Natural killer cell (primary cell): Measurements from ENCODE around the gene ZNF331. TPM values are rescaled to one million over a fixed set of nuclear protein-coding genes. Genes with fewer than 3 reads are reported as not detected.

Experiments used
- ATAC-seq, 3 donors: fragments of 150-1000 bp in 2 of 3; fragments of 200-7000 bp in 1 of 3; cut with Tn5 transposase; 1 replicate in 1 of 3; 2 replicates in 2 of 3; pipeline ENCODE4 v1.10.0; 2021; ENCODE audit warnings: mild to moderate bottlenecking in 2 of 3, moderate library complexity in 2 of 3
- DNase-seq, 2 donors: peaks; one replicate each; pipeline versions ENCODE4 v3.0.0 to v3.0.0-alpha.2; 2013 to 2021; ENCODE audit warnings: mixed read lengths in 1 of 2
- H3K27ac ChIP-seq: one replicate; pipeline ENCODE4 v1.5.1; 2013; ENCODE audit warnings: mild to moderate bottlenecking, low read length
- H3K27me3 ChIP-seq: one replicate; pipeline ENCODE4 v1.6.1; 2013; ENCODE audit warnings: low read length; ENCODE audit not compliant: control insufficient read depth, insufficient read depth
- H3K36me3 ChIP-seq: one replicate; pipeline ENCODE4 v1.6.1; 2013; ENCODE audit warnings: low read length; ENCODE audit not compliant: control insufficient read depth, insufficient read depth
- H3K4me1 ChIP-seq: one replicate; pipeline ENCODE4 v1.6.1; 2013; ENCODE audit warnings: low read length; ENCODE audit not compliant: control insufficient read depth, insufficient read depth
- H3K4me3 ChIP-seq: one replicate; pipeline ENCODE4 v1.5.1; 2013; ENCODE audit warnings: low read length
- H3K9me3 ChIP-seq: one replicate; pipeline ENCODE4 v1.6.1; 2013; ENCODE audit warnings: low read length; ENCODE audit not compliant: control insufficient read depth, insufficient read depth
- H3K27ac Mint-ChIP-seq, 2 donors: one replicate each; pipeline ENCODE4 v1.8.0; 2022; ENCODE audit warnings: mild to moderate bottlenecking in 2 of 2, mixed read lengths in 2 of 2, moderate library complexity in 1 of 2
- H3K27me3 Mint-ChIP-seq, 2 donors: one replicate each; pipeline ENCODE4 v1.8.0; 2022; ENCODE audit warnings: low read depth in 2 of 2, mixed read lengths in 2 of 2
- H3K36me3 Mint-ChIP-seq: one replicate; pipeline ENCODE4 v1.8.0; 2022; ENCODE audit warnings: mixed read lengths
- H3K4me1 Mint-ChIP-seq, 2 donors: one replicate each; pipeline ENCODE4 v1.8.0; 2022; ENCODE audit warnings: mixed read lengths in 2 of 2
- H3K4me3 Mint-ChIP-seq: one replicate; pipeline ENCODE4 v1.8.0; 2022; ENCODE audit warnings: mild to moderate bottlenecking, moderate library complexity, mixed read lengths
- H3K9me3 Mint-ChIP-seq, 2 donors: one replicate each; pipeline ENCODE4 v1.8.0; 2022; ENCODE audit warnings: mixed read lengths in 2 of 2
- CTCF ChIP-seq: fragments of 200-600 bp; IDR thresholded peaks from one replicate; pipeline ENCODE4 v1.8.0; 2022; ENCODE audit warnings: antibody characterized with exemption
- WGBS: methylation state at CpG from one replicate; pipeline ENCODE4 v1.1.7; 2013; ENCODE audit warnings: missing lambda C conversion rate; ENCODE audit not compliant: insufficient coverage; 5-methylcytosine and 5-hydroxymethylcytosine counted together
- intact Hi-C: fragments of 100-400 bp; cut with micrococcal nuclease; formaldehyde crosslinking; loops from one replicate; pipeline ENCODE4 v1.14.2; 2022
- total RNA-seq, 4 donors: library from RNA; stranded (reverse); fragments of 120-200 nt in 1 of 4; gene quantifications; one replicate each; pipeline versions ENCODE4 v1.2.3 to v1.2.4, GENCODE V29; 2013 to 2022

Gene ZNF331
- total RNA-seq, 3 donors from 2014 or later (not counting 1 experiment from before 2014, with no cell fraction given) = 153 to 245 (median 204) TPM

DNA sequence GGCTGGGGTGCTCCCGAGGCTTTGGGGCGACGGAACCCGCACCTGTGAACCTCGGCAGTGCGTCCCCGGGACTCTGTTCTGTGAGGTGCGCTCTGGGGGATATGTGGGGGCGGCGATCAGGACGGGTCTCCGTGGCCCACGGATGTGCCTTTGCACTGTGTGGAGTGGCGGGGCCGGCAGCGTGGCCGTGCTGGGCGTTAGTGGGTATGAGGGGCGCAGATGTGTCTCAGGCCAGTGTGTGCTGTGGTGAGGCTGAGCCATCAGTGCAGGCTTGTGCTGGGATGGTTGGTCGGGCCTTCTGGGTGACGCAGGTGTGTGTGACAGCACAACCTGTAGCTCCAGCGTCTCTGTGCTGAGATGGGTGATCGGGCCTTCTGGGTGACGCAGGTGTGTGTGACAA lies 16.9 kb downstream of the ZNF331 start:
- Mint-ChIP-seq H3K9me3 (no peaks in the 10 kb centered on the region), H3K36me3 (no peaks in the 10 kb centered on the region)
- WGBS = 60% methylated on average over 24 of the region's 24 CpGs

DNA sequence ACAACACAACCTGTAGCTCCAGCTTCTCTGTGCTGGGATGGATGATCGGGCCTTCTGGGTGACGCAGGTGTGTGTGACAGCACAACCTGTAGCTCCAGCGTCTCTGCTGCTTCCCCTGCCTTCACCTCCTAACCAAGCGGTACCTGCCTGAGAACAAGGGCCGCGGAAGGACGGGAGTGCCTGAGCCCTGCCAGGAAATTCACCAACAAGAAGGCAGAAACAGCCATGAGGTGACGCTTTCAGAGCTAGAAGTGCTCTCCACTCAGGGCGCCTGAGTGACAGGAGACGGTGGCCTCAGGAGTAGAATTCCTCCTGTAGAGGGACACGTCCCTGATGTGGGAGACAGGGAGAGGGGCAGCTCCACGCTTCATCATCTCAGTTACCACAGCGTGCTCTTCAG lies 17.4 kb downstream of the ZNF331 start:
- no peak for TF ChIP-seq CTCF
- Histone ChIP-seq H3K4me3 (no peak overlapping the region), H3K27me3 (no peaks in the 10 kb centered on the region), H3K27ac (peak overlapping the region; percentile 84), H3K4me1 (peaks cover 17% of the 10 kb centered on the region), H3K9me3 (no peaks in the 10 kb centered on the region), H3K36me3 (peaks cover 5% of the 10 kb centered on the region)
- Mint-ChIP-seq H3K4me1 (peaks cover 8 to 14% of the 10 kb centered on the region in 2 donors), H3K36me3 (no peaks in the 10 kb centered on the region), H3K9me3 (no peaks in the 10 kb centered on the region), H3K4me3 (peak overlapping the region; percentile 98), H3K27me3 (no peaks in the 10 kb centered on the region), H3K27ac (peak overlapping the region; percentile 99 to 100)
- DNase-seq (no peak), ATAC-seq (no peak)
- 96% methylated on average over 12 of the region's 13 CpGs for WGBS
- intact Hi-C loops = no loop called here

More for the DNA sequence above, 16.9 kb downstream of the ZNF331 start:
- intact Hi-C loops = loop anchor here (1.0 kb wide), 1 partner anchor 17 kb away; the partner anchor contains the start of gene ZNF331
- Mint-ChIP-seq H3K27ac (peak overlapping the region; percentile 99 to 100), H3K27me3 (no peaks in the 10 kb centered on the region), H3K4me1 (peaks cover 8 to 14% of the 10 kb centered on the region in 2 donors), H3K4me3 (peak overlapping the region; percentile 98)
- Histone ChIP-seq H3K27me3 (no peaks in the 10 kb centered on the region), H3K4me1 (peaks cover 17% of the 10 kb centered on the region), H3K9me3 (no peaks in the 10 kb centered on the region), H3K36me3 (peaks cover 4% of the 10 kb centered on the region), H3K27ac (peak overlapping the region; percentile 84), H3K4me3 (peak overlapping the region; percentile 51)
- DNase-seq = no peak
- no peak for TF ChIP-seq CTCF
- no peak for ATAC-seq

DNA sequence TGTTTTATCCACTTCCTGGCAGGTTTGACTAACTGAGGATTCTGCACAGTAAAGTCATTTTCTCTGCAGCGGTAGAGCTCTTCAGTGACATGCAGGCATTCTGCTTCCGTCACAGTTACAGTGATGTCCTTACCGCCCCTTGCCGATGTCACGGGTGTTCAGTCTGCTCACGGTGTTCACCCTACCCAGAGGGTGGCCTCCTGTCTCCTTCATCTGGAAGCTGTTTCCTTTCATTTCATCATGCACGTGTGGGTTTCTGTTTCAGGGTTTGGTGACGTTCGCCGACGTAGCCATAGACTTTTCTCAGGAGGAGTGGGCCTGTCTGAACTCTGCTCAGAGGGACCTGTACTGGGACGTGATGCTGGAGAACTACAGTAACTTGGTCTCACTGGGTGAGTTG lies 33.4 kb downstream of the ZNF331 start:
- Mint-ChIP-seq H3K4me1 (peaks cover 0 to 11% of the 10 kb centered on the region in 2 donors), H3K27ac (no peak overlapping the region), H3K36me3 (peaks cover 22% of the 10 kb centered on the region), H3K4me3 (peak overlapping the region; percentile 2), H3K27me3 (no peaks in the 10 kb centered on the region), H3K9me3 (peaks cover 0 to 2% of the 10 kb centered on the region in 2 donors)
- no peak overlapping the region for H3K4me3 ChIP-seq
- H3K9me3 ChIP-seq = peaks cover 9% of the 10 kb centered on the region
- no peaks in the 10 kb centered on the region for H3K4me1 ChIP-seq
- ATAC-seq (no peak), DNase-seq (no peak)
- H3K36me3 ChIP-seq = peaks cover 21% of the 10 kb centered on the region
- no peaks in the 10 kb centered on the region for H3K27me3 ChIP-seq
- TF ChIP-seq CTCF = no peak
- intact Hi-C loops = no loop called here
- WGBS = 96% methylated on average over 12 of the region's 12 CpGs
- H3K27ac ChIP-seq = no peak overlapping the region
